GM12864 (cell line): ENCODE results near the gene USP30.

Source experiments
- DNase-seq: peaks from one replicate; pipeline ENCODE4 v3.0.0-alpha.2; 2011; ENCODE audit warnings: low read depth
- H3K4me3 ChIP-seq: 2 replicates; pipeline ENCODE4 v1.5.1; 2011; ENCODE audit warnings: mild to moderate bottlenecking, low read depth, low read length, control low read depth
- TF ChIP-seq, protein P1 (sequence below): IDR thresholded peaks from 2 replicates; pipeline ENCODE4 v1.5.1; 2011; ENCODE audit warnings: low read depth, mild to moderate bottlenecking, moderate library complexity, low read length, control low read depth, inconsistent platforms; ENCODE audit errors: missing control alignments

The USP30 gene

DNA sequence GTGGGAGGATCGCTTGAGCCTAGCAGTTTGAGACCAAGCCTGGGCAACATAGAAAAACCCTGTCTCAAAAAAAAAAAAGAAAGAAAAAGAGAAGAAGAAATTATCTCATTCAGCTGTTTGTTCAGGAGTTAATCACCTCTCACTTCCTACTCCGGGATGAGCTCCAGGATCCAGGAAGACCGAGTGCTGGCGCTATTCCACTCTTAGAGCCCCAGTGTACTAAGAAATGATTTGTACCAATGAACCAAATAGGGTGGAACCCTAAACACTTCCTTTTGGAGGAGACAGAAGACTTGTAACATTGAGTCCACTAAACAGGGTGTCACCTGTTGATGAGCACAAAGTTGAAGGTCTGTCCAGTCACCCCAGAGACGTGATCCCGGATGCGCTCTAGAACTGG, 37.3 kb downstream of the USP30 start:
- no peak for DNase-seq
- TF ChIP-seq, protein P1, sequence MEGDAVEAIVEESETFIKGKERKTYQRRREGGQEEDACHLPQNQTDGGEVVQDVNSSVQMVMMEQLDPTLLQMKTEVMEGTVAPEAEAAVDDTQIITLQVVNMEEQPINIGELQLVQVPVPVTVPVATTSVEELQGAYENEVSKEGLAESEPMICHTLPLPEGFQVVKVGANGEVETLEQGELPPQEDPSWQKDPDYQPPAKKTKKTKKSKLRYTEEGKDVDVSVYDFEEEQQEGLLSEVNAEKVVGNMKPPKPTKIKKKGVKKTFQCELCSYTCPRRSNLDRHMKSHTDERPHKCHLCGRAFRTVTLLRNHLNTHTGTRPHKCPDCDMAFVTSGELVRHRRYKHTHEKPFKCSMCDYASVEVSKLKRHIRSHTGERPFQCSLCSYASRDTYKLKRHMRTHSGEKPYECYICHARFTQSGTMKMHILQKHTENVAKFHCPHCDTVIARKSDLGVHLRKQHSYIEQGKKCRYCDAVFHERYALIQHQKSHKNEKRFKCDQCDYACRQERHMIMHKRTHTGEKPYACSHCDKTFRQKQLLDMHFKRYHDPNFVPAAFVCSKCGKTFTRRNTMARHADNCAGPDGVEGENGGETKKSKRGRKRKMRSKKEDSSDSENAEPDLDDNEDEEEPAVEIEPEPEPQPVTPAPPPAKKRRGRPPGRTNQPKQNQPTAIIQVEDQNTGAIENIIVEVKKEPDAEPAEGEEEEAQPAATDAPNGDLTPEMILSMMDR = no peak
- no peak overlapping the region for H3K4me3 ChIP-seq

DNA sequence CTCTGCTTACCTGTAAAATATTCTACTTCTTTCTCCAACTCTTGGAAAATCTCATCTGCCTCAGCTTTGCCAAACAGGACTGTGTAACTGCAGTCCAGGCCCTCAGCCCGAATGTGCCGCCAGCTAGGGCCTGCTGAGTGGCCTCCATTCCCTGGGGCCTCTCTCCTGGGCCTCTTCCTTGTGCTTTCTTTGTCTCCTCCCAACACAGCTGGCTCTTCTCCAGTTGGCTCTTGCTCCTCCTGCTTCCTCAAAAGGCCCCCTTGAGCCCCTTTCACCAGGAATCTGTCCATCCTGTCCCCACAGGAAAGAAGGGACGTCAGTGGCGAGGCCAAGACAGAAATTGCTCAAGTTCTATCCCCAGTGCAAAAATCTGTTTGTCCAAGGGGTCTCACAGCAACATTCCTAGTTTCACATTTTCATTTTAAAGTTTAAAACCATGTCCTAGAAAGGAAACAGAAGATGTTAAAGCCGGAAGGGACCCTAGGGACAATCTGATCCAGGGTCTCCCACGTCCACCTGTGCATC, 40.2 kb downstream of the USP30 start:
- DNase-seq = no peak
- H3K4me3 ChIP-seq = peak overlapping the region; percentile 62
- TF ChIP-seq, protein P1 = no peak

DNA sequence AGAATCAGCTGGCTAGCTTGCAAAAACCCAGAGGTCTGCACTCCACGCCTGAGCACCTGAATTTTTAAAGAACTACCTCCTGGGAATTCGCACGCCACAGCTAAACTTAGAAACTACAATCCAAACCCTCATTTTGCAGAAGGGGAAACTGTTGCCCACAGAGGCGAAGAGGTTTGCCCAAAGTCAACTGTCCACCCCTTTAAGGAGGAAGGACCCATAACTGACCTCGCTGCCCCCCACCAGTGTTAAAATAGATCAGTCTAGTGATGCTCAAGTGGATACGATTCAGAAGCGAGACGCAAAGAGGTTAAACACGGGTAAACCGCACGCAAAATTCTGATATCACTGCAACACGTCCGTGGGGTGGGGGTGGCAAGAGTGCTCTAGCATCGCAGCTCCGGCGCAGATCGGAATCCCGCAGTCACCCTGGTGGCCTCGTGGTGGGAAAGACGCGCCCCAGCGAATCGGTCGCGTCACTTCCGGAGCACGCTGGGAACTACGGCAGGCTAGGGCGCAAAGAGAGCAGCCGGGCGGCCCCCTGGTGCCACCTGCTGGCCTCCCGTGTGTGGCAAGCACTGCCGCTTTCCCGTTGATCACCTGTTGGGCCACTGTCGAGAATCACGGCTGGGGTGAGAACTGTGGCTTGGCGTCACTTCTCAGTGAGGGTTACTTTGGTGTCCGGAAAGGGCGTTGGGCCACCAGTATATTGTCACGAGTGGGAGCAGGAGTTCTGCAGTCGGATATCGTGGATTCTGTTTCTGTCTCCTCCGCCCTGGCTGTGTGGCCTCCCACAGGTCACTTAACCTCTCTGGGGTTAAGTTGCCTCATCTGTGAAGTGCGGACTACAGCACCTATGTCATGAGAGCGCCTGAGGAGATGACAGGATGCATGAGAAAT, 40.9 kb downstream of the USP30 start, which contains the start of gene ALKBH2:
Gene ALKBH2, minus strand, starts transcription at position 451 of the 897 bp plus-strand sequence. CDS start 686 bp downstream, outside the sequence.
- TF ChIP-seq, protein P1 = peak; percentile 96
- DNase-seq = peak; percentile 77
- H3K4me3 ChIP-seq = peak within 1 kb of the TSS; percentile 62

DNA sequence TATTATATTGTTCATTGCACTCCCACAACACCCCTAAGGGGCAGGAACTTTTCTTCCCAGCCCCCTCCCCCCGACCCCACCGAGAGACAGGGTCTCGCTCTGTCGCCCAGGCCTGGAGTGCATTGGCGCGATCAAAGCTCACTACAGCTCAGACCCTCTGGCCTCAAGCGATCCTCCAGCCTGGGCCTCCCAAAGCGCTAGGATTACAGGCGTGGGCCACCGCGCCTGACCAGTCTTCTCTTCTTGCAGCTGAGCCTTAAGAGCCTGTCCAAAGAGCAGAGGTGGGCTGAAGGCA, 44.7 kb downstream of the USP30 start:
- no peak for DNase-seq
- TF ChIP-seq, protein P1 = no peak
- peak overlapping the region; percentile 90 for H3K4me3 ChIP-seq

DNA sequence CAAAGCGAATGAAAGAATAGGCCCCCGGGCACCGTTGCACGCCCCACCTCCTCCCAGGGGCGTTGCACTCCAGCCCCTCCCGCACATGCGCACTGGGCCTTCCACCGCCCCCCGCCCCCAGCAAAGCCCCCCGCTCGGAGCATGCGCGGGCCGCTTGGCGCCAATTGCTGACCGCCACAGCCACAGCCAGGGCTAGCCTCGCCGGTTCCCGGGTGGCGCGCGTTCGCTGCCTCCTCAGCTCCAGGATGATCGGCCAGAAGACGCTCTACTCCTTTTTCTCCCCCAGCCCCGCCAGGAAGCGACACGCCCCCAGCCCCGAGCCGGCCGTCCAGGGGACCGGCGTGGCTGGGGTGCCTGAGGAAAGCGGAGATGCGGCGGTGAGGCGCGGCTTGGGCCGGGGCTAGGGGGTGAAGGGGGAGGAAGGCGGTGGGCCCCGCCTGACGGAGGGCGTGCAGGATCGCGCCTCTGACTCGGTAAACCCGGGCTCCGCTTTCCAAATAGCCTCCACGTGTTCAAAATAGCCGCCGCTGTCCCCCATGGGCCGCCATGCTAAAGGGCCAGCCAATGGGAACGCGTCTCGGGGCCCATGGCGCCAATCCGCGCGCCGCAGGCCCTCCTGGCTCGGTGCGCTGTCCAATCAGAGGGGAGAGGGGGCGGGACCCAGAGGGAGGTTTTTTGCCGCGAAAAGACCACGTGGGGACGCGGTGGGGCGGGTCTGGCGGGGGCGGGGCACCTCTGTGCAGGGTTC, 45.2 kb downstream of the USP30 start, which contains the start of gene UNG:
Gene UNG, plus strand, starts transcription at position 163 of the 748 bp plus-strand sequence. Its CDS starts 83 bp downstream, at position 246.
- H3K4me3 ChIP-seq = peak within 1 kb of the TSS; percentile 90
- TF ChIP-seq, protein P1 = no peak
- DNase-seq = peak; percentile 71

DNA sequence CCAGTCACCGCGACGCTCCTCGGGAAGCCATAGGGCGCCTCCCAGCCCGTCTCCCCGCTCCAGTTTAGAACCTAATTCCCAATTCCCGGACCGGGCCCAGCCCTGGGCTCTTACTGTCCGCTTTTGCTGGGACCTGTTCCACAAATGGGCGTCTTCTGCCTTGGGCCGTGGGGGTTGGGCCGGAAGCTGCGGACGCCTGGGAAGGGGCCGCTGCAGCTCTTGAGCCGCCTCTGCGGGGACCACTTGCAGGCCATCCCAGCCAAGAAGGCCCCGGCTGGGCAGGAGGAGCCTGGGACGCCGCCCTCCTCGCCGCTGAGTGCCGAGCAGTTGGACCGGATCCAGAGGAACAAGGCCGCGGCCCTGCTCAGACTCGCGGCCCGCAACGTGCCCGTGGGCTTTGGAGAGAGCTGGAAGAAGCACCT, 45.8 kb downstream of the USP30 start:
- peak overlapping the region; percentile 90 for H3K4me3 ChIP-seq
- TF ChIP-seq, protein P1 = no peak
- DNase-seq = no peak
